Measurements from ENCODE around the gene ARFGAP3. TPM values are rescaled to one million over a fixed set of nuclear protein-coding genes. Genes with fewer than 3 reads are reported as not detected.

ARFGAP3 gene
- 10 to 100 TPM; 42.0 to 42.9 TPM for total RNA-seq
- 10 to 100 TPM; 25.8 to 42.7 TPM for polyA plus RNA-seq
- long read RNA-seq, donor 1, transcript ARFGAP3-201 (16 exons, 2,857 nt): major isoform, 15 of 40 reads
- long read RNA-seq, donor 1, partial matches to known transcripts: 22 of 40 reads
- long read RNA-seq, donor 1, other reads (novel, unspliced or antisense): 0 of 40 reads
- long read RNA-seq, donor 2, partial matches to known transcripts: 0 of 2 reads
- long read RNA-seq, donor 2, other reads (novel, unspliced or antisense): 0 of 2 reads
- long read RNA-seq, donor 3, transcript ARFGAP3-201 (16 exons, 2,857 nt): major isoform, 7 of 16 reads
- long read RNA-seq, donor 3, partial matches to known transcripts: 7 of 16 reads
- long read RNA-seq, donor 3, other reads (novel, unspliced or antisense): 0 of 16 reads
- long read RNA-seq, donor 4, partial matches to known transcripts: 0 of 3 reads
- long read RNA-seq, donor 4, other reads (novel, unspliced or antisense): 0 of 3 reads
- long read RNA-seq, donor 5, transcript ARFGAP3-201 (16 exons, 2,857 nt): major isoform, 8 of 21 reads
- long read RNA-seq, donor 5, partial matches to known transcripts: 13 of 21 reads
- long read RNA-seq, donor 5, other reads (novel, unspliced or antisense): 0 of 21 reads

GRCh38 chr22:42856865-42857704, at the start of gene ARFGAP3:
ARFGAP3 (minus strand) TSS chr22:42857273; CDS start chr22:42857182, 91 bp downstream.
- Histone ChIP-seq H3K36me3 (ENCODE audit: control insufficient read depth in 4 of 4, insufficient read depth in 4 of 4, low read length in 4 of 4) (no peaks in the 10 kb centered on the region), H3K4me3 (peak within 1 kb of the TSS; percentile 85), H3K27me3 (ENCODE audit: control insufficient read depth in 3 of 3, insufficient read depth in 3 of 3, low read length in 2 of 3) (no peaks in the 10 kb centered on the region), H3K4me1 (ENCODE audit: control insufficient read depth in 5 of 5, insufficient read depth in 5 of 5, low read length in 5 of 5) (peaks cover 0 to 7% (median 4%) of the 10 kb centered on the region in 5 donors), H3K9me3 (ENCODE audit: control insufficient read depth in 4 of 4, insufficient read depth in 3 of 4, low read length in 3 of 4) (no peaks in the 10 kb centered on the region), H3K27ac (ENCODE audit: low read depth in 1 of 2, low read length in 1 of 2) (peak within 1 kb of the TSS; percentile 99), H3K9ac (ENCODE audit: insufficient read depth in 1 of 2, low read length in 2 of 2) (peak within 1 kb of the TSS; percentile 63 to 88)
- ATAC-seq (ENCODE audit: insufficient read depth, low FRiP score): peak; percentile 98
- TF ChIP-seq CTCF (IDR thresholded peaks at IDR 0.05; ENCODE audit: control extremely low read depth, extremely low read depth): no peak
- DNase-seq: peak; percentile 95 to 98 (median 95)
- WGBS, 2 donors: 6 to 11% methylated on average over 64 to 111 of the region's 111 CpGs

- WGBS, 2 donors: 46 to 66% methylated on average over 5 of the region's 5 CpGs
- Histone ChIP-seq H3K4me3 (no peak overlapping the region), H3K9me3 (ENCODE audit: control insufficient read depth in 4 of 4, insufficient read depth in 3 of 4, low read length in 3 of 4) (peaks cover 0 to 3% (median 0%) of the 10 kb centered on the region in 4 donors), H3K27ac (ENCODE audit: low read depth in 1 of 2, low read length in 1 of 2) (peak overlapping the region; percentile 48 to 72), H3K36me3 (ENCODE audit: control insufficient read depth in 4 of 4, insufficient read depth in 4 of 4, low read length in 4 of 4) (peaks cover 0 to 20% (median 6%) of the 10 kb centered on the region in 4 donors), H3K9ac (ENCODE audit: insufficient read depth in 1 of 2, low read length in 2 of 2) (no peak overlapping the region), H3K27me3 (ENCODE audit: control insufficient read depth in 3 of 3, insufficient read depth in 3 of 3, low read length in 2 of 3) (no peaks in the 10 kb centered on the region), H3K4me1 (ENCODE audit: control insufficient read depth in 5 of 5, insufficient read depth in 5 of 5, low read length in 5 of 5) (peaks cover 27 to 44% (median 30%) of the 10 kb centered on the region in 5 donors)
- ATAC-seq (ENCODE audit: insufficient read depth, low FRiP score) (no peak), DNase-seq (peak in 1 of 3 donors; percentile 28)
- no peak for TF ChIP-seq CTCF (IDR thresholded peaks at IDR 0.05; ENCODE audit: control extremely low read depth, extremely low read depth)
These were observed 48.7 kb upstream of the ARFGAP3 start for GRCh38 chr22:42905702-42906183.

GRCh38 chr22:42905217-42905616, 48.1 kb upstream of the ARFGAP3 start:
- peak overlapping the region; percentile 43 to 44 for H3K27ac ChIP-seq (ENCODE audit: low read depth in 1 of 2, low read length in 1 of 2)
- ATAC-seq (ENCODE audit: insufficient read depth, low FRiP score): no peak
- peaks cover 0 to 3% (median 0%) of the 10 kb centered on the region in 4 donors for H3K9me3 ChIP-seq (ENCODE audit: control insufficient read depth in 4 of 4, insufficient read depth in 3 of 4, low read length in 3 of 4)
- no peak for TF ChIP-seq CTCF (IDR thresholded peaks at IDR 0.05; ENCODE audit: control extremely low read depth, extremely low read depth)
- H3K9ac ChIP-seq (ENCODE audit: insufficient read depth in 1 of 2, low read length in 2 of 2): no peak overlapping the region
- no peak overlapping the region for H3K4me3 ChIP-seq
- 77 to 82% methylated on average over 13 of the region's 13 CpGs for WGBS, 2 donors
- H3K4me1 ChIP-seq (ENCODE audit: control insufficient read depth in 5 of 5, insufficient read depth in 5 of 5, low read length in 5 of 5): peaks cover 27 to 44% (median 30%) of the 10 kb centered on the region in 5 donors
- peaks cover 0 to 17% (median 4%) of the 10 kb centered on the region in 4 donors for H3K36me3 ChIP-seq (ENCODE audit: control insufficient read depth in 4 of 4, insufficient read depth in 4 of 4, low read length in 4 of 4)
- DNase-seq: no peak
- no peaks in the 10 kb centered on the region for H3K27me3 ChIP-seq (ENCODE audit: control insufficient read depth in 3 of 3, insufficient read depth in 3 of 3, low read length in 2 of 3)

Data from lung (tissue), 16 donors.